GM12872 (cell line): ENCODE measurements around the gene ECI2.

Experiments used
- TF ChIP-seq, protein P1 (sequence below): IDR thresholded peaks from 3 replicates; pipeline ENCODE4 v1.5.1; 2011; ENCODE audit warnings: low read depth, mild to moderate bottlenecking, low read length, moderate library complexity; ENCODE audit not compliant: insufficient read depth

The ECI2 gene

DNA sequence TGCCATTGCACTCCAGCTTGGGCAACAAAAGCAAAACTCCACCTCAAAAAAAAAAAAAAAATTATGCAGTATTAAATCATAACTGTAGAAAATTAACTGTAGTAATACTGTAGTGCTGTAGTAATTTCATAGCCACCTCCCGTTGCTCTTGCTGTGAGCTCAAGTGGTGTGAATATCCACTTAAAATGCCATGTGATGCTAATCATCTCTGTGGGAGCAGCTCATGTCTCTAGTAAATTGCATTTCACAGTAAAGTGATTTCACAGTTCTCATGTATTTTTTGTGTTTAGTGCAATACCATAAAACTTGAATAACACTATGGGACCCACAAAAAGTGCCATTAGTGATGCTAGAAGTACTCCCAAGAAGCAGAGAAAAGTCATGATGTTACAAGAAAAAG is 42.1 kb downstream of the ECI2 start:
- TF ChIP-seq, protein P1, sequence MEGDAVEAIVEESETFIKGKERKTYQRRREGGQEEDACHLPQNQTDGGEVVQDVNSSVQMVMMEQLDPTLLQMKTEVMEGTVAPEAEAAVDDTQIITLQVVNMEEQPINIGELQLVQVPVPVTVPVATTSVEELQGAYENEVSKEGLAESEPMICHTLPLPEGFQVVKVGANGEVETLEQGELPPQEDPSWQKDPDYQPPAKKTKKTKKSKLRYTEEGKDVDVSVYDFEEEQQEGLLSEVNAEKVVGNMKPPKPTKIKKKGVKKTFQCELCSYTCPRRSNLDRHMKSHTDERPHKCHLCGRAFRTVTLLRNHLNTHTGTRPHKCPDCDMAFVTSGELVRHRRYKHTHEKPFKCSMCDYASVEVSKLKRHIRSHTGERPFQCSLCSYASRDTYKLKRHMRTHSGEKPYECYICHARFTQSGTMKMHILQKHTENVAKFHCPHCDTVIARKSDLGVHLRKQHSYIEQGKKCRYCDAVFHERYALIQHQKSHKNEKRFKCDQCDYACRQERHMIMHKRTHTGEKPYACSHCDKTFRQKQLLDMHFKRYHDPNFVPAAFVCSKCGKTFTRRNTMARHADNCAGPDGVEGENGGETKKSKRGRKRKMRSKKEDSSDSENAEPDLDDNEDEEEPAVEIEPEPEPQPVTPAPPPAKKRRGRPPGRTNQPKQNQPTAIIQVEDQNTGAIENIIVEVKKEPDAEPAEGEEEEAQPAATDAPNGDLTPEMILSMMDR, result no peak

DNA sequence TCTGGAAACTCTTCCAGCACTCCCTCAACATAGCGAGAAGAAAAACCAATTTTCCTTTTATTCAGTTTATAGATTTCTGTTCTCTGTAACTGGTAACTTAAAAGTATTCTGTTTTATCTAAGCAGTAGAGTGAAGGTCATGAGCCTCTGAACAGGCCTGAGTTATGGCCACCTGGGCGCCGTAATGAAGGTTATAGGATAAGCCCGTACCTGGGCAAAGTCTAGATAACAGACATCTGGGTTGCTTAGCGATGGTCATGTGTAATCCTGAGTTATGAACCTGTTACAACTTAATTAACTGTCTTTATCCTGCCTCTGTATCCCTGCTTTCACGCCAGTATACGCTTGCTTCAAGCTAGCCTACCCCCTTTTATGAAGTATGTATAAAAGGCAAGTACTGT is 43.4 kb downstream of the ECI2 start:
- TF ChIP-seq, protein P1, result no peak

DNA sequence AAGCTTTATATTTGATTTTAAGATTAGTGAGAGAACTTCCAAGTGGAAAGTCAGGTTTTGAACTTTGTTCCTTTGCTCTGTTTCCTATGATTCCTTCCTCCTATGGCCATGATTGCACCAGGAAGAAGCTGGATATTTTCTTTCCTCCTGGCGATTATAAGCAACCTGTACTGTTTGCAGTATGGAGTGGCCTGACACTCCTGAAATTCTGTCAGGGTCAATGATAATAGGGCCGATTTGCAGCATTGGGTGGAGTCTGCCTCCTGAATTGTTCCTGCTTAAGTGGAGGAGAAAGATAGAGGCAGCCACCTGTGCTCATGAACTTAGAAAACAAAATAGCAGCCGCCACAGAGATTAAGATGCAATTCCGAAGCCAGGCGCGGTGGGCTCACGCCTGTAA is 46.7 kb downstream of the ECI2 start:
- TF ChIP-seq, protein P1, result no peak

DNA sequence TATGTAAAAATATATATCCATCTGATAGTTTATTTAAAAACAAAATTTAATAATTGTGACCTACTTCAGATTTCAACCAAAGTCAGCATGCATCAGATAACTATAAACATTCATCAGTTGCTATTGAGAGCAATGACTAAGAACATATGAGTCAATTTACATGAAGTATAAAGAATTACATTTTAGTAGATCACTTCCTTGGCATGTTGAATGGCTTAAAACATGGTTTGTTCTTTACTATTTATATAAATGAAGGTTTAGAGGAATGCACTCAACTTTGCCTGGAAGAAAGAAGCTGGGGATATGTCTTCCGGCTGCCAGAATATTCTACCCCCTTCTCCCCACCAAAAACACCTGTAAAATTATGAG is 50.1 kb downstream of the ECI2 start:
- TF ChIP-seq, protein P1, result no peak

DNA sequence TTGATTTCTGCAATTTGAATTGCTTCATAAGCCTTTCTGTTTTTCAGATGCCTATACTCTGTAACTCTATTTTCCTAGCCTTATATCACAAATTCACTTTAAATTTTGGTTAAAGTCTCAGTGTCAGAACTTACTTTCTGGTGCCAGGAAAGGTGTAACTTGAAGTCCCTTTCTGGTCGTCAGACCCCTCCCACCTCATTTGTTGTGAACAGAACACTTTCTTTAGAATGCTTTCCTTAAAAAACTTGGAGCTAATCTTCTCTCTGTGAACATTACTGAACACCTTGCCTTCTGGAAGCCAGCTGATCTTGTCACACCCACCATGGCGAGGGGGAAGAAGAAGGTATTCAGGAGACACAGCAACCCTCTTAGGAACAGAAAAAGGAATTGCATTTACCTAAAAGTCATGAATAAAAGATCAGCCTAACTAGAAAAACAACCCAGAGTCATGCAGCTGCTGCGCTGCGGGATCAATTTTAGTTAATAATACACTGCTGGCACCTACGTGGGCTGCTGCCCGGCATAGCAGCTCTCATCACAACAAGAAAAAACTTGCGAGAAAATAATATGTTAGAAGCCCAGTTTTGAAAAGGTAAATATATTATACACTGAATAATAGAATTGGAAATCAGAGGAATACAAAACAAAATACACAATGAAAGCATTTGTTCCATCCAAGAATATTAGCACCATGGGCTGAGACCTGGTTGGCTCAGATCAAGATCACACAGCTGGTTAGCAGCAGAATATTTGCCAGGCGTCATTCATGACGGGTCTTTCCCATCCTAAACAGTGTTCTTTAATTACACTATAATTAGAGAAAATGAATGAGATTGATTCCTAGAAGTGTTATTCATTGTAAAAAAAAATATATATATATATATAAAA is 50.7 kb downstream of the ECI2 start:
- TF ChIP-seq, protein P1, result no peak

DNA sequence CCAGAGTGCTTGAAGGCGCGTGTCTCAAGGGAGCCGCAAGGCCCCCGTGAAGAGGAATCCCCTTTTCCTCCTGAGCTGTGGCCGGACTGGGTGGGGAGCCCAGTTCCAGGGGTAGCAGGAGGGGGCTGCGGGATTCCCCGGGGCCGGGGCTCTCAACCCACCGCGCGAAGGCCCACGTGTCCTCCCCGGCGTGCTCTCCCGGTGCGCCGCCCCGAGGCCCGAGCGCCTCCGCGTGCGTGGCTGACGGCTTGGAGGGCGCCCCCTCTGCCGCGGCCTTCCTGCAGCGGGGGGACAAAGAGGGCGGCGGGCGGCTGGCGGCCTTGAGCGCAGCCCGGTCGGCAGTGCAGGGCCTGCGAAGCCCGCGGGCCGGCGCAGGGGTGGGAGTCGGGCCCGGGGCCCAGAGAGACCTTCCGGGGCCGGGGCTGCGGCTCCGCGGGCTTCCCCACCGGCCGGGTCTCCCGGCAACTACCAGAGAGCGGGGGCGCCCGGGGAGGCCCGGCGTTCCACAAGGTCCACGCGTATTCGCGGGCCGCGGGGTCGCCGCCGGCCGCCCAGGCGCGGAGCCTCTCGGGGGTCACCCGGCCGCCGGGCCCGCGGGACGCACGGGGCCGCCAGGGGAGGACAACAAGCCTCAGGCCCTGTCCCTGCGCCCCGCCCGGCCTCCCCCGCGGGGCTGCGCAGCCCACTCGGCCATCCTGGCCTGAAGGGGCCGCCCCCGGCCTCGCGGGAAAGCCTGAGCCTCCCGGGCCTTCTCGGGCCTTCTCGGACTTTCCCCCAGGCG is 56.5 kb downstream of the ECI2 start, which contains the start of gene FAM217A:
TSS of gene FAM217A (minus strand) at position 447 of the 781 bp plus-strand sequence. CDS start 1,723 bp downstream, outside the sequence.
- TF ChIP-seq, protein P1, result no peak

DNA sequence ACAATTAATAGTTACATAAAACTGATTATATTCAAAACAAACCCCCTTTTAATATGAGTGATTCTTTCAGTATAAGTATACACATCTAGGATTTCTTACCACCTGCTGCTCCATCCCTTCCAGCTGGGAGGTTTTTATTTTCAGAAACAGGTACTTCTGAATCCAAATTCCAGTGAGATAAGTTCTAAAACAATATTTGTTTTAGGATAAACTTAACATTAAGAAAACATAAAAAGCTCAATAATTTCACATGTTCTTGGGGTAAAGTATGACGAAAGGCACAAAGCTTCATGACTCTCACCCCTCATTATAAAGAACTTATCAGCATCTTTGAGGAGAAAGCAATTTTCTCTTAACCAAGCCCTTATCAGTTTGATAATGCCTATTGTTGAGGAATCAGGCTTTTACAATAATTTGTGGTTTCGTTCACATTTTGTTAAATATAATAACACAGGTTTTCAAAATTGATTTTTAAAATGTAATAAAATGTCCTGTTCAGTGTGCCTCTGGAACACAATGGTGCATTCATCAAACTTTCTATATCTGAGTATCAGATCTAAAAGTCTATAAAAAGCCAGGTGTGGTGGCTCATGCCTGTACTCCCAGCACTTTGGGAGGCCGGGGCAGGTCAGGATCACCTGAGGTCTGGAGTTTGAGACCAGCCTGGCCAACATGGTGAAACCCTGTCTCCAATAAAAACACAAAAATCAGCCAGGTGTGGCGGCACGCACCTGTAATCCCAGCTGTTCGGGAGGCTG is 60.7 kb downstream of the ECI2 start:
- TF ChIP-seq, protein P1, result no peak
